Measurements from ENCODE around the gene SPEG.
A peak's percentile ranks its signal among the peaks of the same experiment; 100 is the strongest.

GRCh38 chr2:219541611-219542180, 107.1 kb downstream of the SPEG start:
- TF ChIP-seq POLR2A (IDR thresholded peaks at IDR 0.05) (peak in 2 of 3 donors; percentile 34 to 49), CTCF (IDR thresholded peaks at IDR 0.05) (peak; percentile 77 to 99 (median 91))

All from body of pancreas (tissue), 4 donors.